HEK293 (cell line): ENCODE measurements around the gene KLHL40.

Experiments used
- CTCF ChIA-PET: fragments of 350-600 bp; formaldehyde crosslinking; extraction: SDS; loops from one replicate; lab custom pipeline; 2021; ENCODE audit warnings: antibody characterized with exemption; lab: Yijun Ruan, JAX
- POLR2A ChIA-PET: fragments of 300-600 bp; formaldehyde crosslinking; extraction: SDS; loops from one replicate; lab custom pipeline; 2020; ENCODE audit warnings: antibody characterized with exemption, inconsistent platforms; lab: Yijun Ruan, JAX
- H3K27ac ChIP-seq: fragments of 200-500 bp; sonication (Bioruptor generic); 2 replicates; pipeline ENCODE4 v1.5.1; 2014; ENCODE audit warnings: low read depth, low read length, control low read depth, inconsistent platforms; ENCODE audit errors: extremely low read depth
- H3K36me3 ChIP-seq, 2 experiments: fragments of 200-500 bp in 1 of 2; sonication (Bioruptor generic) in 1 of 2; 1 replicate in 1 of 2; 2 replicates in 1 of 2; pipeline ENCODE4 v1.5.1; 2014 to 2017; ENCODE audit warnings: inconsistent platforms in 2 of 2, low read length in 2 of 2; ENCODE audit not compliant: control insufficient read depth in 2 of 2, insufficient read depth in 1 of 2
- H3K4me1 ChIP-seq: fragments of 200-500 bp; sonication (Bioruptor generic); 2 replicates; pipeline ENCODE4 v1.5.1; 2014; ENCODE audit warnings: mild to moderate bottlenecking, low read length, inconsistent platforms; ENCODE audit not compliant: control insufficient read depth, insufficient read depth
- H3K4me3 ChIP-seq: 2 replicates; pipeline ENCODE4 v1.5.1; 2011; ENCODE audit warnings: low read depth, mild to moderate bottlenecking, control low read depth, low read length, moderate library complexity
- H3K9me3 ChIP-seq: fragments of 200-500 bp; sonication (Bioruptor generic); 2 replicates; pipeline ENCODE4 v1.5.1; 2014; ENCODE audit warnings: low read depth, low read length, inconsistent platforms; ENCODE audit not compliant: control insufficient read depth, insufficient read depth
- BCL11B ChIP-seq: fragments of 450-650 bp; formaldehyde crosslinking; IDR thresholded peaks from 2 replicates; pipeline ENCODE4 v1.5.1; 2016; ENCODE audit warnings: low read depth, missing biosample characterization, missing genetic modification characterization
- GLI2 ChIP-seq: fragments of 450-650 bp; formaldehyde crosslinking; IDR thresholded peaks from 2 replicates; pipeline ENCODE4; 2017; ENCODE audit warnings: missing biosample characterization, missing genetic modification characterization, low read depth, borderline replicate concordance
- INSM2 ChIP-seq: fragments of 450-650 bp; formaldehyde crosslinking; IDR thresholded peaks from 2 replicates; pipeline ENCODE4 v1.5.1; 2016; ENCODE audit warnings: missing biosample characterization, missing genetic modification characterization
- KLF1 ChIP-seq: fragments of 450-650 bp; formaldehyde crosslinking; IDR thresholded peaks from 2 replicates; pipeline ENCODE4 v1.5.1; 2016; ENCODE audit warnings: missing biosample characterization, missing genetic modification characterization
- KLF10 ChIP-seq: fragments of 450-650 bp; IDR thresholded peaks from 2 replicates; pipeline ENCODE4 v1.5.1; 2018; ENCODE audit warnings: missing biosample characterization, mild to moderate bottlenecking, missing genetic modification characterization
- MZF1 ChIP-seq: fragments of 450-650 bp; formaldehyde crosslinking; IDR thresholded peaks from 2 replicates; pipeline ENCODE4 v1.5.1; 2017; ENCODE audit warnings: missing biosample characterization, missing genetic modification characterization, borderline replicate concordance
- OSR2 ChIP-seq: fragments of 450-650 bp; formaldehyde crosslinking; IDR thresholded peaks from 2 replicates; pipeline ENCODE4 v1.5.1; 2016; ENCODE audit warnings: missing biosample characterization, missing genetic modification characterization
- SP3 ChIP-seq: fragments of 450-650 bp; formaldehyde crosslinking; IDR thresholded peaks from 2 replicates; pipeline ENCODE4 v1.5.1; 2016; ENCODE audit warnings: missing biosample characterization, missing genetic modification characterization
- SP7 ChIP-seq: fragments of 450-650 bp; formaldehyde crosslinking; IDR thresholded peaks from 2 replicates; pipeline ENCODE4 v1.5.1; 2016; ENCODE audit warnings: missing biosample characterization, missing genetic modification characterization
- TCF7L2 ChIP-seq: IDR thresholded peaks from 2 replicates; pipeline ENCODE4 v1.6.1; 2011; ENCODE audit warnings: low read depth, mild to moderate bottlenecking, inconsistent platforms, low read length, moderate library complexity, borderline replicate concordance
- ZBTB1 ChIP-seq: fragments of 450-650 bp; formaldehyde crosslinking; IDR thresholded peaks from 2 replicates; pipeline ENCODE4 v1.5.1; 2016; ENCODE audit warnings: missing biosample characterization, missing genetic modification characterization
- ZEB2 ChIP-seq: fragments of 450-650 bp; formaldehyde crosslinking; IDR thresholded peaks from 2 replicates; pipeline ENCODE4 v1.5.1; 2016; ENCODE audit warnings: missing biosample characterization, missing genetic modification characterization
- ZFP3 ChIP-seq: fragments of 450-650 bp; formaldehyde crosslinking; IDR thresholded peaks from 2 replicates; pipeline ENCODE4 v1.5.1; 2016; ENCODE audit warnings: low read depth, missing biosample characterization, missing genetic modification characterization
- ZNF148 ChIP-seq: fragments of 450-650 bp; formaldehyde crosslinking; IDR thresholded peaks from 2 replicates; pipeline ENCODE4 v1.5.0; 2017; ENCODE audit warnings: missing biosample characterization, missing genetic modification characterization, borderline replicate concordance
- ZNF426 ChIP-seq: fragments of 450-650 bp; formaldehyde crosslinking; IDR thresholded peaks from 2 replicates; pipeline ENCODE4 v1.5.1; 2017; ENCODE audit warnings: missing biosample characterization, missing genetic modification characterization, mild to moderate bottlenecking, inconsistent platforms, moderate library complexity
- ZNF473 ChIP-seq: fragments of 450-650 bp; formaldehyde crosslinking; IDR thresholded peaks from 2 replicates; pipeline ENCODE4 v1.5.1; 2017; ENCODE audit warnings: missing biosample characterization, missing genetic modification characterization
- TF ChIP-seq, protein P1 (sequence below): fragments of 450-650 bp; IDR thresholded peaks from 2 replicates; pipeline ENCODE4 v1.5.1; 2018; ENCODE audit warnings: missing biosample characterization, missing genetic modification characterization
- TF ChIP-seq, protein P2 (sequence below): fragments of 450-650 bp; formaldehyde crosslinking; IDR thresholded peaks from 2 replicates; pipeline ENCODE4 v1.5.1; 2016; ENCODE audit warnings: missing biosample characterization, missing genetic modification characterization

KLHL40 gene

GRCh38 chr3:42673082-42673481 is 12.3 kb upstream of the KLHL40 start:
- no peak overlapping the region for H3K27ac ChIP-seq
- H3K4me3 ChIP-seq: no peak overlapping the region
- H3K9me3 ChIP-seq: no peaks in the 10 kb centered on the region
- ChIA-PET POLR2A (no interaction called here), CTCF (interaction anchor here (0.6 kb wide), 1 partner anchor 125 kb away, joined by 4 read pairs; no protein-coding TSS in a partner anchor)
- H3K36me3 ChIP-seq: no peaks in the 10 kb centered on the region
- TF ChIP-seq, protein P1, sequence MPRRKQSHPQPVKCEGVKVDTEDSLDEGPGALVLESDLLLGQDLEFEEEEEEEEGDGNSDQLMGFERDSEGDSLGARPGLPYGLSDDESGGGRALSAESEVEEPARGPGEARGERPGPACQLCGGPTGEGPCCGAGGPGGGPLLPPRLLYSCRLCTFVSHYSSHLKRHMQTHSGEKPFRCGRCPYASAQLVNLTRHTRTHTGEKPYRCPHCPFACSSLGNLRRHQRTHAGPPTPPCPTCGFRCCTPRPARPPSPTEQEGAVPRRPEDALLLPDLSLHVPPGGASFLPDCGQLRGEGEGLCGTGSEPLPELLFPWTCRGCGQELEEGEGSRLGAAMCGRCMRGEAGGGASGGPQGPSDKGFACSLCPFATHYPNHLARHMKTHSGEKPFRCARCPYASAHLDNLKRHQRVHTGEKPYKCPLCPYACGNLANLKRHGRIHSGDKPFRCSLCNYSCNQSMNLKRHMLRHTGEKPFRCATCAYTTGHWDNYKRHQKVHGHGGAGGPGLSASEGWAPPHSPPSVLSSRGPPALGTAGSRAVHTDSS (tag by site-specific recombination): no peak
- no peak for TF ChIP-seq ZEB2 (tag by site-specific recombination)
- no peak for TF ChIP-seq SP7 (tag by site-specific recombination)
- no peak for TF ChIP-seq KLF10 (tag by site-specific recombination)
- TF ChIP-seq SP3 (tag by site-specific recombination): no peak
- TF ChIP-seq, protein P2, sequence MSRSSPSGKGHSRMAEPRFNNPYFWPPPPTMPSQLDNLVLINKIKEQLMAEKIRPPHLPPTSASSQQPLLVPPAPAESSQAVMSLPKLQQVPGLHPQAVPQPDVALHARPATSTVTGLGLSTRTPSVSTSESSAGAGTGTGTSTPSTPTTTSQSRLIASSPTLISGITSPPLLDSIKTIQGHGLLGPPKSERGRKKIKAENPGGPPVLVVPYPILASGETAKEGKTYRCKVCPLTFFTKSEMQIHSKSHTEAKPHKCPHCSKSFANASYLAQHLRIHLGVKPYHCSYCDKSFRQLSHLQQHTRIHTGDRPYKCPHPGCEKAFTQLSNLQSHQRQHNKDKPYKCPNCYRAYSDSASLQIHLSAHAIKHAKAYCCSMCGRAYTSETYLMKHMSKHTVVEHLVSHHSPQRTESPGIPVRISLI (tag by site-specific recombination): no peak
- no peak for TF ChIP-seq ZNF148 (tag by site-specific recombination)
- TF ChIP-seq MZF1: no peak
- no peak for TF ChIP-seq ZNF473
- no peak for TF ChIP-seq ZNF426 (tag by site-specific recombination)
- no peaks in the 10 kb centered on the region for H3K4me1 ChIP-seq

DNA sequence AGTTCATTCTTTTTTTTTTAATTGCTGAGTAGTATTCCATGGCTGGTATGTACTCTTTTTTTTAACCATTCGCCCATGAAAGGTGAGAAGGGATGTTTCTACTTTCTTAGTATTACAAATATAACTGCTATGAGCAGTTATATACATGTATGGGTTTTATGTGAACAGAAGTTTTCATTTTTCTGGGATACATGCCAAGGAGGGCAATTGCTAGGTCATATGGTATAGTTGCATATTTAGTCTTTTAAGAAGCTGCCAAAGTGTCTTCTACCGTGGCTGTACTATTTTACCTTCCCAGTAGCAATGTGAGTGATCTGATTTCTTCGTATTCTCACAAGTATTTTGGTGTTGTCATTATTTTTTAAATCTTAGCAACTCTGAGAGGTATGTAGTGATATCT is 11.2 kb upstream of the KLHL40 start:
- H3K27ac ChIP-seq: no peak overlapping the region
- CTCF ChIA-PET: no interaction called here
- H3K4me3 ChIP-seq: no peak overlapping the region
- POLR2A ChIA-PET: no interaction called here
- no peaks in the 10 kb centered on the region for H3K4me1 ChIP-seq
- no peak for TF ChIP-seq TCF7L2
- no peak for TF ChIP-seq KLF1 (tag by site-specific recombination)
- TF ChIP-seq ZBTB1 (tag by site-specific recombination): no peak
- TF ChIP-seq GLI2 (tag by site-specific recombination): no peak
- no peak for TF ChIP-seq OSR2 (tag by site-specific recombination)
- TF ChIP-seq ZFP3: no peak
- no peak for TF ChIP-seq BCL11B (tag by site-specific recombination)
- no peak for TF ChIP-seq INSM2 (tag by site-specific recombination)
- TF ChIP-seq, all 188 proteins: peak for 0
- no peaks in the 10 kb centered on the region for H3K36me3 ChIP-seq
- no peaks in the 10 kb centered on the region for H3K9me3 ChIP-seq
